ENCODE data around the gene GARIN5A.

GRCh38 chr19:50425581-50425980 lies 51.1 kb downstream of the GARIN5A start:
- TF ChIP-seq, protein P1, sequence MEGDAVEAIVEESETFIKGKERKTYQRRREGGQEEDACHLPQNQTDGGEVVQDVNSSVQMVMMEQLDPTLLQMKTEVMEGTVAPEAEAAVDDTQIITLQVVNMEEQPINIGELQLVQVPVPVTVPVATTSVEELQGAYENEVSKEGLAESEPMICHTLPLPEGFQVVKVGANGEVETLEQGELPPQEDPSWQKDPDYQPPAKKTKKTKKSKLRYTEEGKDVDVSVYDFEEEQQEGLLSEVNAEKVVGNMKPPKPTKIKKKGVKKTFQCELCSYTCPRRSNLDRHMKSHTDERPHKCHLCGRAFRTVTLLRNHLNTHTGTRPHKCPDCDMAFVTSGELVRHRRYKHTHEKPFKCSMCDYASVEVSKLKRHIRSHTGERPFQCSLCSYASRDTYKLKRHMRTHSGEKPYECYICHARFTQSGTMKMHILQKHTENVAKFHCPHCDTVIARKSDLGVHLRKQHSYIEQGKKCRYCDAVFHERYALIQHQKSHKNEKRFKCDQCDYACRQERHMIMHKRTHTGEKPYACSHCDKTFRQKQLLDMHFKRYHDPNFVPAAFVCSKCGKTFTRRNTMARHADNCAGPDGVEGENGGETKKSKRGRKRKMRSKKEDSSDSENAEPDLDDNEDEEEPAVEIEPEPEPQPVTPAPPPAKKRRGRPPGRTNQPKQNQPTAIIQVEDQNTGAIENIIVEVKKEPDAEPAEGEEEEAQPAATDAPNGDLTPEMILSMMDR (conservative IDR thresholded peaks at IDR 0.05; ENCODE audit: low read depth, low read length): no peak
- no peak for TF ChIP-seq EZH2 (IDR thresholded peaks at IDR 0.05; ENCODE audit: low read length, unreplicated experiment)
- TF ChIP-seq EZH2phosphoT487 (IDR thresholded peaks at IDR 0.05; ENCODE audit: borderline replicate concordance, low read length): no peak
